Measurements from ENCODE around the gene PACS2.

DNA sequence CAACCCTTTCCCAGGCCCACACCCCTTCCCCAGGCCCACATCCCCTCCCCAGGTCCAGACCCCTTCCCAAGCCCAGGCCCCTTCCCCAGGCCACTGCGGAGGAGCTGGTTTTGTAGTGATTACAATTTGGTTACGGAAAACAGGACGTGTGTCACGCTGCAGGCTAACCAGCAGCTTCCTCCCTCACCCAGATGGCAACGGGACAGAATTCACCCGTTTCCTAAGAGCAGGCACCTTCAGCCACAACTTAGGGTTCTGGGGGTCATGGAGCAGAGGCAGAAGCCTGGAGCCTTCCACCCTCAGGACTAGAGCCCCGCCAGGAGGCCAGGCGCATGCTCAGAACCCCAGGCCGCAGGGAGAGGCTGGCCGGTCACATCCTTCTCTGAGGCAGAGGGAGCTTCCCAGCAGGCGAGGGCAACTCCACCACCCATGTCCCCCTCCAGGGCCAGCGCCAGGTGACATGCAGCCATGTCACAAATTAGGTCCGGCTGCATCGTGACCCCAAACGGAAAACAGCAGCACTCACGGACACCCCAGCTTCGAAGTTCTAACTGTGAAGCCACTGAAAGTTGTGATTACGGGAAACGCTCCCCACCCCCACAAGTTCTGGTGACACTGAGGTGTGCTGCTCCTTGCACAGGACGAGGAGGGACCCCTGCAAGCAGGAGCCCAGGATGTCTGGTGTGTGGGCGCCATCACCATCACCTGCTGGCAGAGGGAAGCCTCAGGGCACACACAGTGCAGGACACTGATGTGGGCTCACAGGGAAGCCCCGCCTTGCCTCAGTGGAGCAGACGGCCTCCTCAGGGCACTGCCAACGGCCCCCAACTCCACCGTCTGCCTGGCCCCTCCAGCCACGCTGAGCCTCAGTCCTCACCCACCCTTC, 21.5 kb upstream of the PACS2 start:
- TF ChIP-seq CTCF (conservative IDR thresholded peaks at IDR 0.05) (no peak), EZH2 (IDR thresholded peaks at IDR 0.05; ENCODE audit: low read depth) (no peak)

All from PC-9 (cell line).